ENCODE measurements around the gene ADGRF5.

The ADGRF5 gene

DNA sequence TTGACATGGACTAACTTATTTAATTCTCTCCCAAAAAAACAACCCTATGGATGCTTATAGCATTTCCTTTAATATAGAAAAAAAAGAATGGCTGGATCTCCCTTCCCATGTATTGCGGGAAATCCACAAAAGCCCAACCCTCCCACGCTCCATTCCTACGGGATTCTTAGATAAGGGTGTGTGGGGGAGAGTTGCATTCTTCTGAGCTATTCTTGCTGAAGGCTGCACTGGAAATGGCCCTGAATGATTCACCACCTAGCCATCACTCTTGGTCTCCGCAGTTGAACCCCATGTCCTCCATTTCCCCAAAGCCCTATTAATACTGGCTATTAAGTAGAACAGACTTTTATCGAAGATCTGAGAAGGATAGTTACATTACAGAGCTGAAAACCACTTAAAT is 41.9 kb upstream of the ADGRF5 start:
- TF ChIP-seq TAF1 (IDR thresholded peaks at IDR 0.05; ENCODE audit: low read depth) = no peak
- no peak for TF ChIP-seq EGR1 (IDR thresholded peaks at IDR 0.05)
- TF ChIP-seq CEBPB (IDR thresholded peaks at IDR 0.05) = no peak
- TF ChIP-seq, protein P1, sequence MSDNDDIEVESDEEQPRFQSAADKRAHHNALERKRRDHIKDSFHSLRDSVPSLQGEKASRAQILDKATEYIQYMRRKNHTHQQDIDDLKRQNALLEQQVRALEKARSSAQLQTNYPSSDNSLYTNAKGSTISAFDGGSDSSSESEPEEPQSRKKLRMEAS (IDR thresholded peaks at IDR 0.05) = no peak
- no peak for TF ChIP-seq TCF12 (IDR thresholded peaks at IDR 0.05; ENCODE audit: low read depth)
- TF ChIP-seq, protein P2, sequence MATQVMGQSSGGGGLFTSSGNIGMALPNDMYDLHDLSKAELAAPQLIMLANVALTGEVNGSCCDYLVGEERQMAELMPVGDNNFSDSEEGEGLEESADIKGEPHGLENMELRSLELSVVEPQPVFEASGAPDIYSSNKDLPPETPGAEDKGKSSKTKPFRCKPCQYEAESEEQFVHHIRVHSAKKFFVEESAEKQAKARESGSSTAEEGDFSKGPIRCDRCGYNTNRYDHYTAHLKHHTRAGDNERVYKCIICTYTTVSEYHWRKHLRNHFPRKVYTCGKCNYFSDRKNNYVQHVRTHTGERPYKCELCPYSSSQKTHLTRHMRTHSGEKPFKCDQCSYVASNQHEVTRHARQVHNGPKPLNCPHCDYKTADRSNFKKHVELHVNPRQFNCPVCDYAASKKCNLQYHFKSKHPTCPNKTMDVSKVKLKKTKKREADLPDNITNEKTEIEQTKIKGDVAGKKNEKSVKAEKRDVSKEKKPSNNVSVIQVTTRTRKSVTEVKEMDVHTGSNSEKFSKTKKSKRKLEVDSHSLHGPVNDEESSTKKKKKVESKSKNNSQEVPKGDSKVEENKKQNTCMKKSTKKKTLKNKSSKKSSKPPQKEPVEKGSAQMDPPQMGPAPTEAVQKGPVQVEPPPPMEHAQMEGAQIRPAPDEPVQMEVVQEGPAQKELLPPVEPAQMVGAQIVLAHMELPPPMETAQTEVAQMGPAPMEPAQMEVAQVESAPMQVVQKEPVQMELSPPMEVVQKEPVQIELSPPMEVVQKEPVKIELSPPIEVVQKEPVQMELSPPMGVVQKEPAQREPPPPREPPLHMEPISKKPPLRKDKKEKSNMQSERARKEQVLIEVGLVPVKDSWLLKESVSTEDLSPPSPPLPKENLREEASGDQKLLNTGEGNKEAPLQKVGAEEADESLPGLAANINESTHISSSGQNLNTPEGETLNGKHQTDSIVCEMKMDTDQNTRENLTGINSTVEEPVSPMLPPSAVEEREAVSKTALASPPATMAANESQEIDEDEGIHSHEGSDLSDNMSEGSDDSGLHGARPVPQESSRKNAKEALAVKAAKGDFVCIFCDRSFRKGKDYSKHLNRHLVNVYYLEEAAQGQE (IDR thresholded peaks at IDR 0.05; ENCODE audit: low read depth) = no peak
- TF ChIP-seq TEAD4 (IDR thresholded peaks at IDR 0.05) = no peak
- TF ChIP-seq, protein P3, sequence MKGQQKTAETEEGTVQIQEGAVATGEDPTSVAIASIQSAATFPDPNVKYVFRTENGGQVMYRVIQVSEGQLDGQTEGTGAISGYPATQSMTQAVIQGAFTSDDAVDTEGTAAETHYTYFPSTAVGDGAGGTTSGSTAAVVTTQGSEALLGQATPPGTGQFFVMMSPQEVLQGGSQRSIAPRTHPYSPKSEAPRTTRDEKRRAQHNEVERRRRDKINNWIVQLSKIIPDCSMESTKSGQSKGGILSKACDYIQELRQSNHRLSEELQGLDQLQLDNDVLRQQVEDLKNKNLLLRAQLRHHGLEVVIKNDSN (IDR thresholded peaks at IDR 0.05) = no peak
- TF ChIP-seq EP300 (IDR thresholded peaks at IDR 0.05; ENCODE audit: borderline replicate concordance) = no peak
- no peak for TF ChIP-seq ZBTB7A (IDR thresholded peaks at IDR 0.05; ENCODE audit: low read depth)
- TF ChIP-seq FOXM1 (IDR thresholded peaks at IDR 0.05; ENCODE audit: borderline replicate concordance, low read depth) = no peak
- no peak for TF ChIP-seq NFIC (IDR thresholded peaks at IDR 0.05)
- no peak for TF ChIP-seq CREB1 (IDR thresholded peaks at IDR 0.05; ENCODE audit: low read depth)
- no peak for TF ChIP-seq YY1 (IDR thresholded peaks at IDR 0.05; ENCODE audit: low read depth)
- no peak for TF ChIP-seq RAD21 (IDR thresholded peaks at IDR 0.05; ENCODE audit: low read depth)

DNA sequence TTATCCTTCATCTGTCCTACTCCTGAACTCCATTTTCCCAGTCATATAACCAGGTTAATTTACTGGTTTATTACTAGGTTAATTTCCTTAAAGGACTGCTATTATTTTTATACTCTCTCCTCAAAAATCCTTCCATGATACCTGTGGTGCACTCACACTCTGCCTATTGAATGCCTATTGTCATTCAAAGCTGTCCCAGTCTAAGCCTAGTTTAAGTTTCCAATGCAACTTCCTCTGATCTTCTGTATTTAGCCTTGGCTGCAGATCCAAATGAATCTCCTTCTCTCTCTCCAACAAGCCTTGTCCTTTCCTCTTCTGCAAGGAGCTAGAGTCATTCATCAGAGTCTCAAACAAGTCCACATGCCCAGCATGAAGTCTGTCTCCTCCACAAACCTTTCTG is 41.3 kb upstream of the ADGRF5 start:
- TF ChIP-seq TAF1 (IDR thresholded peaks at IDR 0.05; ENCODE audit: low read depth) = no peak
- TF ChIP-seq EGR1 (IDR thresholded peaks at IDR 0.05) = no peak
- TF ChIP-seq TEAD4 (IDR thresholded peaks at IDR 0.05) = no peak
- TF ChIP-seq, protein P3 (IDR thresholded peaks at IDR 0.05) = no peak
- no peak for TF ChIP-seq TCF12 (IDR thresholded peaks at IDR 0.05; ENCODE audit: low read depth)

DNA sequence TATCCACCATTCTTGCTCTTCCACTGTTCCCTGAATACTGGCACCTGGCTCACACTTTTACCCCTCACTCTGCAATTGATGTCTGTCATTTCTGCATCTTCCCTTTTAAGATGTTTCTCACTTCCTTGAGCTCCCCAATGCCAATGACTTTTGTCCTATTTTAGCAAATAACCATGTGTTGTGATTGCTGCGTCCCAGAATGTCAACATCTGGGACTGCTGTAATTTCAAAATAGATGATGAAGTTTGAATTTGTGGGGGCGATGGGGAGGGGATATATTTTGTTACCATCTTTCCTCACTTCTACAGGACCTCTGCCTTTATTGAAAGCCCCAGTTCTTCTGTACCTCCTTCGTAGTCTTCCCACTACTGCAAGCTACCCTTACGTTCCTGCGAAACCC is 40.0 kb upstream of the ADGRF5 start:
- TF ChIP-seq CREB1 (IDR thresholded peaks at IDR 0.05; ENCODE audit: low read depth) (no peak), CEBPB (IDR thresholded peaks at IDR 0.05) (no peak)

DNA sequence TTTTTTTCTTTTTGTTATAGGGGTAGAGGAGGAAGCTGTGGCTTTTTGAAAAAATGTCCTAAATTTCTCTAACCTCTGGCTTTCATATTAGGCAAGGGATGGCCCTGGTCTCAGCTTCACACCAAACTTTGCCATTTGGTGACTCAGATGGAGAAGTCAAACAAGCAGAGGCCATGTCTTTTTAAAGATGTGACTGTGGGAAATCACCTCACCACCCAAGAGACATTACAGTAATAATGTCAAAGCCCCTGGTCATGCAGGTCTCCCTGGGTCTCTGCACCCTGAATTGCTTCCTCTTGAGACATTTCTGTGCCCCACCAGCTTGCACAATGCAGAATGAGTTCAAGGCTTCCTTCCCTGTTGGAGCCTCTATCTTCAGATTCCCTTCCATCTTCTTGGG is 39.5 kb upstream of the ADGRF5 start:
- TF ChIP-seq CREB1 (IDR thresholded peaks at IDR 0.05; ENCODE audit: low read depth) = no peak
- TF ChIP-seq YY1 (IDR thresholded peaks at IDR 0.05; ENCODE audit: low read depth) = no peak
- no peak for TF ChIP-seq TAF1 (IDR thresholded peaks at IDR 0.05; ENCODE audit: low read depth)
- no peak for TF ChIP-seq EP300 (IDR thresholded peaks at IDR 0.05; ENCODE audit: borderline replicate concordance)
- no peak for TF ChIP-seq RAD21 (IDR thresholded peaks at IDR 0.05; ENCODE audit: low read depth)
- TF ChIP-seq FOXM1 (IDR thresholded peaks at IDR 0.05; ENCODE audit: borderline replicate concordance, low read depth) = no peak
- TF ChIP-seq TEAD4 (IDR thresholded peaks at IDR 0.05) = no peak
- TF ChIP-seq, protein P3 (IDR thresholded peaks at IDR 0.05) = no peak
- TF ChIP-seq, protein P2 (IDR thresholded peaks at IDR 0.05; ENCODE audit: low read depth) = no peak

DNA sequence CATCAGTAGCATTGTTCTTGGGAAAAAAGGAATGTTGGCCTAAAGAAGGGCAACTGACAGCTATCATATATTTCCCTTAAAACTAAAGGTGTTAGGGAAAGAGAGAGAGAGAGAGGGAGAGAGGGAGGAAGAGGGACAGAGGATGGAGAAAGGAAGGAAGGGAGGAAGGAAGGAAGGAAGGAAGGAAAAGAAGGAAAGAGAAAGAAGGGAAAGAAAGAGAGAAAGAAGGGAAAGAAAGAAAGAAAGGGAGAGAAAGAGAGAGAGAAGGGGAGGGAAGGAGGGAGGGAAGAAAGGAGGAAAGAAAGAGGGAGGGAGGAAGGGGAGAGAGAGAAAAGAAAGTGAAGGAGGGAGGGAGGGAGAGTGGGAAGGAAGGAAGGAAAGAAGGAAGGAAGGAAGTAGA is 37.7 kb upstream of the ADGRF5 start:
- TF ChIP-seq TCF12 (IDR thresholded peaks at IDR 0.05; ENCODE audit: low read depth) (no peak), ZBTB7A (IDR thresholded peaks at IDR 0.05; ENCODE audit: low read depth) (no peak), TEAD4 (IDR thresholded peaks at IDR 0.05) (no peak), CREB1 (IDR thresholded peaks at IDR 0.05; ENCODE audit: low read depth) (no peak), NFIC (IDR thresholded peaks at IDR 0.05) (no peak), TAF1 (IDR thresholded peaks at IDR 0.05; ENCODE audit: low read depth) (no peak), YY1 (IDR thresholded peaks at IDR 0.05; ENCODE audit: low read depth) (no peak), FOXM1 (IDR thresholded peaks at IDR 0.05; ENCODE audit: borderline replicate concordance, low read depth) (no peak), EP300 (IDR thresholded peaks at IDR 0.05; ENCODE audit: borderline replicate concordance) (no peak)
- TF ChIP-seq, protein P3 (IDR thresholded peaks at IDR 0.05) = no peak
- TF ChIP-seq, protein P1 (IDR thresholded peaks at IDR 0.05) = no peak
- TF ChIP-seq, protein P2 (IDR thresholded peaks at IDR 0.05; ENCODE audit: low read depth) = no peak

Measured in Ishikawa (cell line).